ENCODE data around the gene PLIN4.
"Not testable (repeated sequence)": the region's sequence is repeated elsewhere in the genome, so short reads cannot be mapped to it uniquely, and the experiment has no call there.

The PLIN4 gene

GRCh38 chr19:4518345-4519171 lies at the start of gene PLIN4:
TSS of gene PLIN4 (minus strand) at chr19:4518486. CDS start at chr19:4518272, 214 bp downstream.
- DNase-seq (ENCODE audit: low read depth in 2 of 2): no peak

DNA sequence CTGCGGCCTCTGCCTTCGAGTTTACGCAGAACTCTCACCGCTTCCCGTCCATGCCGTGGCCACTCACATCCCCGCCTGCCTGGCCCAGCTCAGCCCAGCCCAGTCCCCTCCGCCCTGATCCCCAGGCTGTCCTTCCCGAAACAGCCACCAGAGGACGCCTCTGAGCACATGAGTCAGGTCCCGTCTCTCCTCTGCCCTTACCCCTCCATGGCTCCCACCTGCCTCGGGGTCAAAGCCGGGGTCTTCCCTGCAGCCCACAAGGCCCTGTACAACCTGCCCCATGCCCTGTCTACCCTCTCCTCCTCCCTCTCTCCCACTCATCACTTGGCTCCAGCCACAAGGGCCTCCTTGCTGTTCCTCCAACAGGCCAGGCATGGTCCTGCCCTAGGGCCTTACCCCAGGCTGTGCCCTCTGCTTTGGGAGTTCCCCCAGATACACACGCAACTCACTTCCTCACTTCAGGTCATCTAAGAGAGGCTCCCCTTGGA lies 49.3 kb upstream of the PLIN4 start:
- DNase-seq (ENCODE audit: low read depth in 2 of 2): peak; percentile 32 to 65

- no peak for DNase-seq (ENCODE audit: low read depth in 2 of 2)
Observed at GRCh38 chr19:4566402-4567051, 48.2 kb upstream of the PLIN4 start.

GRCh38 chr19:4563562-4563961 lies 45.3 kb upstream of the PLIN4 start:
- DNase-seq (ENCODE audit: low read depth in 2 of 2): not testable (repeated sequence)

GRCh38 chr19:4562085-4562484 lies 43.8 kb upstream of the PLIN4 start:
- DNase-seq (ENCODE audit: low read depth in 2 of 2): not testable (repeated sequence)

DNA sequence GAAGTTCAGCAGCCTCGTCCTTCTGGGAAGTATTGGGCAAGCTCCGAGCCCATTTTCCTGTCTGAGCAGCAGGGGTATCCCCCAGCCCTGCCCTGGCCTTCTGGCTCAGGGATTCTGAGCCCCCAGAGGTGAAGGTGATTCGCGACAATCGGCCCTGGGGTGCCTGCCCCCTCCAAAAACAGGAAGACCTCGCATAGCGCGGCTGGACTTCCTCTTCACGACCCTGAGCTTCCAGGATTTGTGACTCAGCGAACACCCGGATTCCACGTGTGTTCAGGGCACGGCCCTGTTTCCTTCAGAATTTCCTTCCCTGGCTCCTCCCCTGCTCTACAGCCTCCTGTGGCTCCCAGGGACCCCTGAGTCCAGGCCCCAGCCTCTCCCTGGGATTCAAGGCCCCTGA lies 41.3 kb upstream of the PLIN4 start, which contains the start of gene SEMA6B:
TSS of gene SEMA6B (minus strand) at position 116 of the 400 bp plus-strand sequence. CDS start 1,227 bp downstream, outside the sequence.
- DNase-seq (ENCODE audit: low read depth in 2 of 2): no peak

GRCh38 chr19:4557971-4558941 lies 40.0 kb upstream of the PLIN4 start:
- DNase-seq (ENCODE audit: low read depth in 2 of 2): no peak

DNA sequence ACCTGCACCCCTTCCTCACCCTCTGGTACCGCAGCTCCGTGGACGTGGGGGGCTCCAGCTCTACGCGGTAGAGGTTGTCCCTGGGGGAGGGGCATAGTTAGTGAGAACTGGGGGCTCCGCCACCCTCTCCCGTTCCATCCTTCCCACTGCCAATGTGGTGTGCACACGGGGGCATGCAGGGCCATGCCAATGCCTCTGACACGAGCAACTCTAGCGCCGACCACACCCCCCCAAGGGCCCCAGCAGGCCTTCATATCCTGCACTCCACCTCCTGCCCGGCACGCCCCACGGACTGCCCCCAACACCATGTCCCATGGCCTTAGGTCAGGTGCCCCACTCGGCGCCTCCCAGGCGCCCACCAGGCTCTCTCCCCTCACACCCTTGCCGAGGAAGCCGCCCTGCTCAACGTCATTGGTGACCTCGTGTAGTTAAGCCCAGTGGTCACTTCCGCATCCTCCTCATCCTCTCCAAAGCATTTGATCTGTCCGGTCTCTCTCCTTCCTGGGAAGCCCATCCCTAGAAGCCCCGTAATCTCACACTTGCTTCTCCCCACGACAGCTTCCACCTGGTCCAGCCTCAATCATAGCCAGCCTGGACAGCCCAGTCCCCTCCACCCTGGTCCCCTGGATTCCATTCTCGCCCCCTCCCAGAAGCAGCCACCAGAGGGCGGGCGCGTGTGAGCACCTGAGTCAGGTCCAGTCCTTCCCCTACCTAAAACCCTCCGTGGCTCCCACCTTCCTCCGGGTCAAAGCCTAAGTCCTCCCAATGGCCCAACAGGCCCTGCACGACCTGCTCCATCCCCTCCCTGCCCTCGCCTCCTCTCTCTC lies 39.1 kb upstream of the PLIN4 start:
- DNase-seq (ENCODE audit: low read depth in 2 of 2): no peak

- peak in 1 of 2 donors; percentile 24 for DNase-seq (ENCODE audit: low read depth in 2 of 2)
Observed at GRCh38 chr19:4556597-4557127, 38.4 kb upstream of the PLIN4 start.

DNA sequence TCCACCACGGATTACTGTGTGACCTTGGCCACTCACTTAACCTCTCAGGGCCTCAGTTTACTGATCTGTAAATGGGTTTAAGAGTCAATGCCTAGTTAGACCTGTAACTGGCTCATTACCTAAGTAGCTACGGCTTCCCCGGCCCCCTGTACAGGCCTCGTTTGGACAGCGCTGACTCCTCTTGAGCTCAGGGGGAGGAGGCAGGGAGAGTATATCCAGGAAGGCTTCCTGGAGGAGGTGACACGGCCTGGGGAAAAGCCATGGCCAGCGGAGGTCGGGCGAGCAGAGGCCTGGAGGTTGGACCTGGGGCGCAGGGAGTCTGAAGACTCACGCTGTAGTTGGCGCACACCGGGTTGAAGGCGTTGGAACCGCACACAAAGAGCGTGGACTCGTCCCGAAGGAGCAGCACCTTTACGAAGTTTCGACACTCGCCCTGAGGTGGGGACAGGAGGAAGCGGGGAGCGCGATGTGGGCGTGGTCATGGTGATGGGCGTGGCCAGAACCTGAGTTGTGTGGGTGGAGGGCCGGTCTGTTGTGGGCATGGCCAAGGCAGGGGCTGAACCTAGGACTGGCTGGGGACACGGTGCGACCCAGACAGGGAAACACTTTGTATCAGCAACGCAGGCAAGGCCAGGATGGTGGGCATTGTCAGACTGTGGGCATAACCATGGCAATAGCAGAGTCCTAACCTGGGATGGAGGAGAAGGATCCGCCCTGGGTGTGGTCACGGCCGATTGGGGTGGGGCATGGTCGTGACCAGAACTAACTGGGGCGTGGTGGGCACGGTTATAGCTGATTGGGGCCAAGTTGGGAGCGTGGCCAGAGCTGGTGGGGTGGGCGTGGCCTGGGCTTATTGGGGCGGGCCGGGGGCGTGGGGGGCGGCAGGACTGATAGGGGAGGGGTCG lies 37.6 kb upstream of the PLIN4 start:
- DNase-seq (ENCODE audit: low read depth in 2 of 2): no peak

DNA sequence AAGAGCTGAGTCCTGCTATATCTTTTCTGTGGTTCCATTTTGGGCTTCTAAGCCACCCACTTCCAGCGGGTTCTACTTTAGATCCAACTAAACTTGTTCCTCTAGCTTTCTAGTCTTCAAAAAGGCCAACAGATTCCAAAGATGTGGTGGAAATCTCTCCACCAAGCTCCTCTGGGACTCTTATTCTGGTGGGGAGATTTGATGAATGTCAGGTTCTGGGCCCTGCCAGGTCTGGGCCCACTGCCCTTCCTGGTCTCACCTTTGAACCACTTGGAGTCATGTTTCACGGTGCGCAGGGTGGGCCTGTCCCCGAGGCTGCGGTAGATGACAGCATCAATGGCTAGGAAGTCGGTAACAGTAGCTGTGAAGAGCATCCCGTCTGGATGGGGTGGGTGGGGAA lies 36.4 kb upstream of the PLIN4 start:
- no peak for DNase-seq (ENCODE audit: low read depth in 2 of 2)

DNA sequence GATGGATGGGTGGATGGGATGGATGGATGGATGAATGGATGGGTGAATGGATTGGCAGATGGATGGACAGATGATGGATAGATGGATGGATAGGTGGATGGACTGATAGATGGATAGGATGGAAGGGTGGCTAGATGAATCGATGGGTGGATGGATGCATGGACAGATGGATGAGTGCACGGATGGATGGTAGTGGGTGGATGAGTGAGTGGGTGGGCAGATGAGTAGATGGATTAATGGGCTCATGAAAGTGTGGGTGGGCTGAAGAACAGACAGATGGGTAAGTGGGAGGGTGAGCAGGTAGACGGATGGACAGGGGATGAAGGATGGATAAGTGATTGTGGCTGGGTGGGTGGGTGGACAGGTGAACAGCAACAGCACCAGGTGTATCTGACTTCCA lies 35.5 kb upstream of the PLIN4 start:
- DNase-seq (ENCODE audit: low read depth in 2 of 2): no peak

DNA sequence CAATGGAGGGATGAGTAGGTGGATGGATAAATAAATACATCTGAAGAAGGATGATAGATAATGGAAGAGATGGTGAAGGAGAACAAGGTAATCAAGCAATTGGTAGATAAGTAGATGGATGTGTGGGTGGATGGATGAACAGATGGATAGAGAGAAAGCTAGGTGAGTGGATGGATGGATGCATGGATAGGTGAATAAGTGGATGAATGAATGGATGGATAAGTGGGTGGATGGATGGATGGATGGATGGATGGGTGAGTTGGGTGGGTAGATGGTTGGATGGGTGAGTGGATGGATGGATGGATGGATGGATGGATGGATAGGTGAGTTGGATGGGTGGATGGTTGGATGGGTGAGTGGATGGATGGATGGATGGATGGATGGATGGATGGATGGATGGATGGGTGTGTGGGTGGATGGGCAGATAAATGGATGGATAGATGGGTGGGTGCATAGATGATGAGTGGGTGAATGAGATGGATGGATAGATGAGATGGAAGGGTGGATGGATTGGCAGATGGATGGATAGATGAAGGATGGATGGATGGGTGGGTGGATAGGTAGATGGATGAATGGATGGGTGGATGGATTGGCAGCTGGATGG lies 34.9 kb upstream of the PLIN4 start:
- no peak for DNase-seq (ENCODE audit: low read depth in 2 of 2)

DNA sequence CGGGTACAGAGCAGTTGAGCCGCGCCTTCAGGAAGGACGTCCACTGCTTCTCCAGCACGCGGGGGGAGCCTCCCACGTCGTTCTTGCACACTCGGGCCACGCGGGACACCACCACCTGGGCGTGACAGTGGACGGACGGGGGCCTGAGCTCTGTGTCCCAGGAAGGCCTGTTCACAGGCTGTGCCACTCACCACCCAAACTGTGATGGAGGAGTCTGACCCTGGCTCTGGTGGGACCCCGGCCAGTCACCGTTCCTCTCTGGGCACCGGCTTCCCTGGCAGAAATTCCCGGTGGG lies 34.2 kb upstream of the PLIN4 start:
- no peak for DNase-seq (ENCODE audit: low read depth in 2 of 2)

DNA sequence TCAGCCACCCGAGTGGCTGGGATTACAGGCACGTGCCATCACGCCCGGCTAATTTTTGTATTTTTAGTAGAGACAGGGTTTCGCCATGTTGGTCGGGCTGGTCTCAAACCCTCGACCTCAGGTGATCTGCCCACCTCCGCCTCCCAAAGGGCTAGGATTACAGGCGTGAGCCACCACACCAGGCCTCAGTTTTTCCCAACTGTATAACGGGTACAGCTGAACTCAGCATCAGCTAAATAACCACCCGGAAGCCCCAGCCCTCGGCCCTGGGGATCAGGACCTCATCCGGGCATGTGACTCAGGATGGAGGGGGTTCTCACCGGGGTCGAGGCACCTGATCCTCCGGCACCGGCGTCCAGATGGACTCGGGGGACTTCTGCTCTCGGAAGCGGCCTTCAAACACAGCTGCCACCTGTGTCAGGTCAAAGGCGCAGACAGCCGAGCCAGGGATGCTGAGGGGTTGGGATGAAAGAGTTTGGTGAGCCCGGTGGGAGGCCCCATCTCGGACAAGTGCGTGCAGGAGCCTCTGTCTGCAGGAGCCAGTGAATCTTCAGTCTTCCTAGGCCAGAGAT lies 32.3 kb upstream of the PLIN4 start:
- no peak for DNase-seq (ENCODE audit: low read depth in 2 of 2)

GRCh38 chr19:4550018-4550417 lies 31.7 kb upstream of the PLIN4 start:
- DNase-seq (ENCODE audit: low read depth in 2 of 2): no peak

DNA sequence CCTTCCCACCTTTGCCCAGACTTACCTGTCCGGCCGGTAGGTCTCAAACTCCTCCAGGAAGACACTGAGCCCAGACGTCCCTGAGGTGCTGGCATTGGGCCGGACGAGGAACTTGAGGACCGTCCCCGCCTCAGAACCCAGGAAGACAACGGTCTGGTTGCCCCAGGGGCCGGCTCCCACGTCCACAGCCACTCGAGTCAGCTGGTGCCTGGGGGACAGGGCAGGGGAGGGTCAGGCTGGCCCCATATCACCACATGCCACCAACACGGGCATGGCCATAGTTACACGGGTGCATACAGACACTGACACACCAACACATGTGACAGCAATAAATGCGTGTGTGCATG lies 29.9 kb upstream of the PLIN4 start:
- DNase-seq (ENCODE audit: low read depth in 2 of 2): no peak

DNA sequence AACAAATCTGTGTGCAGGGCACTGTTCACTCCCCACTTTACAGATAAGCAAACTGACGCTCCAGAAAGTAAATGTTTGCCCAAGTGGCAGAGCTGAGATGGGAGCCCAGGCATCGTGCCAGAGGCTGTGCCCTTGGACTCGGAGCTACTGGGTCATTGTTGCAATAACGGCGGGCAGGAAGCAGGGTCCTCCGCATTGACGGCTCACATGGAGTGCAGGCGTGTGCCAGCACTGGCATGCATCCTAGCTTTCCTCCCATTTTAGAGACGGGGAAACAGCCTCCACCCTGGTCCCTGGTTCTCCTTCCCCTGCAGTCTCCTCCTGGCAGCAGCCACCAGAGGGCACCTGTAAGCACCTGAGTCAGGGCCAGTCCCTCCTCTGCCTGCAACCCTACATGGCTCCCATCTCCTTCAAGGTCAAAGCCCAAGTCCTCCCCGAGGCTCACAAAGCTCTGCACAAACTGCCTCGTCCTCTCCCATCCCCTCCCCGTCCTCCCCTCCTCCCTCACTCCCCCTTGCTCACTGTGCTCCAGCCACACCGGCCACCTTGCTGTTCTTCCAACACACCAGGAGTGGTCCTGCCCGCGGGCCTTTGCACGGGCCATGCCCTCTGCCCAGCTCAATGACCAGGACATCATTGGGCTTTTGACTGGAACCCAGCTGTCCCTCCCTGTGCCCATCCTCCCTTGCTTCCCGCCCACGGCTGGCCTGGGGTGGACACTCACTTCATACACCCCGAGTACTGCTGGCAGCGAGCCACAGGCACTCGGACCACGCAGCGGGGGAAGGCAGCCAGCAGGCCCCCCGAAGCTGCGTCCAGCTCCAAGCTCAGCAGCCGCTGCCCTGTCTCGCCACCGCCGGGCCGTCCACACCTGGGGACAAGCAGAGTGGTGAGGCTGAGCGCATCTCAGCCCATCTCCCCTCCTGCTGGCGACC lies 29.3 kb upstream of the PLIN4 start:
- no peak for DNase-seq (ENCODE audit: low read depth in 2 of 2)

Data from stimulated activated CD4-positive, alpha-beta T cell treated with anti-CD3 and anti-CD28 coated beads, Interleukin-15, amount 100 ng/mL, for 48 hours (primary cell).